Measurements from ENCODE around the gene KRTAP12-2.
"Not testable (repeated sequence)": the region's sequence is repeated elsewhere in the genome, so short reads cannot be mapped to it uniquely, and the experiment has no call there.

Gene KRTAP12-2

DNA sequence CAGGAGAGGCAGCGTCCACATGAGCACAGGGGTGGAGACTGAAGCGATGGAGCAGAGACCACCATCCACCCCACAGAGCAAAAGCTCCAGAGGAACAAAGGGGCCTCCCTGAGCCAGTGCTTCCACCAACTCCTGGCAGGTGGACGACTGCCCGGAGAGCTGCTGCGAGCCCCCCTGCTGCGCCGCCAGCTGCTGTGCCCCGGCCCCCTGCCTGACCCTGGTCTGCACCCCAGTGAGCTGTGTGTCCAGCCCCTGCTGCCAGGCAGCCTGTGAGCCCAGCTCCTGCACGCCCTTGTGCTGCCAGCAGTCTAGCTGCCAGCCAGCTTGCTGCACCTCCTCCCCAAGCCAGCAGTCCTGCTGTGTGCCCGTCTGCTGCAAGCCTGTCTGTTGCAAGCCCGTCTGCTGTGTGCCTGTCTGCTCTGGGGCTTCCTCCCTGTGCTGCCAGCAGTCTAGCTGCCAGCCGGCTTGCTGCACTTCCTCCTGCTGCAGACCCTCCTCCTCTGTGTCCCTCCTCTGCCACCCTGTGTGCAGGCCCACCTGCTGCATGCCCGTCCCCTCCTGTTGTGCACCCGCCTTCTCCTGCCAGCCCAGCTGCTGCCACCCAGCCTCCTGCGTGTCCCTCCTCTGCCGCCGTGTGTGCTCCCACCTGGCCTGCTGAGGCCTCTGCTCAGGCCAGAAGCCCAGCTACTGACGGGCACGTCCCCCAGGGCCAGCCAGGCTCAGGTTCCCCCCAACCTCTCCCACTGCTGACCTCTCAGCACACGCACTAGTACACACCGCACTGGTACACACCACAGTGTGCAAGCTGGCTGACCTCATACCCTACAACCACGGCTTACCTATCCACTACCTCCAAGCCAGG, 35.6 kb upstream of the KRTAP12-2 start:
- no peak for DNase-seq

DNA sequence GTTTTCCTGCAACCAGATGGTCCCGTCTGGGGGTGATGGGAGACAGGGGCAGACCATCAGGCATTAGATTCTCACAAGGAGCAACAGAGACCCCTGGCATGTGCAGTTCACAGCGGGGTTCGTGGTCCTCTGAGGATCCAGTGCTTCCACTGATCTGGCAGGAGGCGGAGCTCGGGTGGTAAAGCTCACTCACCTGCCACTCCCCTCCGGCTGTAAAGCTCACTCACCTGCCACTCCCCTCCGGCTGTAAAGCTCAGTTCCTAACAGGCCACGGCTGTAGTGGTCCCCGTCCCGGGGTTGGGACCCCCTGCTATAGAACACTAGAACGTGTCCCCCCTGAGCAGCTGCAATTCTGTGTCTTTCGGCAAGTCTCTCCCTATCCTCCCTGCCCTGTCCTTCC, 34.8 kb upstream of the KRTAP12-2 start:
- DNase-seq = no peak

DNA sequence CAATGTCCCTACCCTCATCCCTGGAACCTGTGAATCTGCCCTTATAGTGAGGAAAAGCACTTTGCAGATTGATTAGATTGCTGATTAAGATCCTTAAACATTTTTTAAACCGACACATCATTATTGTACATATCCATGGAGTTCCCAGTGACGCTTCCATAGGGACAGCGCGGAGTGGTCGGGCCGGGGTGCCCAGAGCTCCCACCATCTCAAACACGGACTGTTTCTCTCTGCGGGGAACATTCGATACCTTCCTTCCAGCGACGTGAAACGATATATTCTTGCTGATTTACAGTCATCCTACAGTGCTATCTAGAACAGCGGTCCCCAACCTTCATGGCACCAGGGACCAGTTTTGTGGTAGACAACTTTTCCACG, 34.3 kb upstream of the KRTAP12-2 start:
- DNase-seq = no peak

DNA sequence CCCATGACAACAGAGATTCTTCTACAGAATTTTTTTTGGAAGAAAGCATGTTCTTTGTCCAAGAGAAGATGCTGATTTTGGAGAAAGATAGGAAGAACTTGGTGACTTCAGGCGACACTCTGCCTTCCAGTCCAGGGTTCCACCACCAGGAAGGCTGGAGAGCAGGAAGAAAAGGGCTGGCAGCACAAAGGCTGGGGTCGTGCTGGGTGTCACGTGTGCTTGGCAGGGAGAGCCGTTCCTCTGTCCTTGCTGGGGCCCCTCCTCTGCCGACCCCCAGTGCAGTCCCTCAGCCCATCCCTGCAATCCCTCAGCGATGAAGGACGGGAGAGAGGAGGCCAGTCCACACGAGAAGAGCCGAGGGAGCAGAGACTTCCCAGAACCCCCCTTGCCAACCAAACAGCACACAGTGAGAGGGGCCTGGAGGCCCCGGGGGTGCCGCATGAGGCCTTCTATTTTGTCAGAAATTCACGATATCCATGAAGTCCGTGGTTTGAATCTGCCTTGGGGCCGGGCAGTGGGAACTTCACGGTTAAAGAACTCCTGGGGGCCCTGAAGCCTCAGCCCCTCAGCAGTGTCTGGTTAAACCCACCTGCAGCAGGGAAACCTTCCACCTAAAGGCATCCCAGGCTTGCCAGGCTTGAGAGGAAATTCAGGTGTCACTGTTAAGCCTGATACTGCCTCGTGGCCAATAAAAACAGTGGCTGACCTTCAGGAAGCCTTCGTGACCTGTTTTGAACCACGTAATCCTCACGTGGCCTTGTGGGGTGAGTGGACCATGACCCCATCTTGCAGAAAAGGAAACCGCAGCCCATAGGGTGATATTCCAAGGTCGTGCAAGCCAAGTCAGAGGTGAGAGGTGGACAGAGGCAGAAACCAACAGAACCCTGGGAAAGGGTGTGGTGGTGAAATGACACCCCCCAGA, 33.6 kb upstream of the KRTAP12-2 start:
- no peak for DNase-seq

DNA sequence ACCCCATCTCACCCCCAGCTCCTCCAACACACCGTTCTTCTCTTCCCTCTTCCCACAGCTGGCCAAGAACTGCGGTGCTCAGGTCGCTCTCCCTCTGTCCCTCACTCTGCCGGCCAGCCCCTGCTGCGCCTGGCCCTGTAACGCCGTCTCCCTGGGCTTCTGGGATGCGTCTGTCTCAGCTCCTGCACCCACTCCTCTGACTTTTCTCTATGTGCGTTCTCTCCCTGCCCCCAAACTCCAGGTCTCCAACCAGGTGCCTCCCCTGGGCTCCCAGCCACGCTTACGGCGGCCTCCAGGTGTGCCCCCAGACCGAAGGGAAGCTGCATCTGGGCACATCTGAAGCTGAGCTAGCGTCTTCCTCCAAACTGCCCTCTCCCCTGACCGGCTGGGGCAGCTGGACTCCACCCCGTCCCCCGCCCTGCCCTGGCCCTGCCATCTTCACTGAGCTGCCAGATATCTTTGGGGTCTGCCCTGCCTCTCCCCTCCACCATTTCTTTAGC, 32.8 kb upstream of the KRTAP12-2 start:
- no peak for DNase-seq

DNA sequence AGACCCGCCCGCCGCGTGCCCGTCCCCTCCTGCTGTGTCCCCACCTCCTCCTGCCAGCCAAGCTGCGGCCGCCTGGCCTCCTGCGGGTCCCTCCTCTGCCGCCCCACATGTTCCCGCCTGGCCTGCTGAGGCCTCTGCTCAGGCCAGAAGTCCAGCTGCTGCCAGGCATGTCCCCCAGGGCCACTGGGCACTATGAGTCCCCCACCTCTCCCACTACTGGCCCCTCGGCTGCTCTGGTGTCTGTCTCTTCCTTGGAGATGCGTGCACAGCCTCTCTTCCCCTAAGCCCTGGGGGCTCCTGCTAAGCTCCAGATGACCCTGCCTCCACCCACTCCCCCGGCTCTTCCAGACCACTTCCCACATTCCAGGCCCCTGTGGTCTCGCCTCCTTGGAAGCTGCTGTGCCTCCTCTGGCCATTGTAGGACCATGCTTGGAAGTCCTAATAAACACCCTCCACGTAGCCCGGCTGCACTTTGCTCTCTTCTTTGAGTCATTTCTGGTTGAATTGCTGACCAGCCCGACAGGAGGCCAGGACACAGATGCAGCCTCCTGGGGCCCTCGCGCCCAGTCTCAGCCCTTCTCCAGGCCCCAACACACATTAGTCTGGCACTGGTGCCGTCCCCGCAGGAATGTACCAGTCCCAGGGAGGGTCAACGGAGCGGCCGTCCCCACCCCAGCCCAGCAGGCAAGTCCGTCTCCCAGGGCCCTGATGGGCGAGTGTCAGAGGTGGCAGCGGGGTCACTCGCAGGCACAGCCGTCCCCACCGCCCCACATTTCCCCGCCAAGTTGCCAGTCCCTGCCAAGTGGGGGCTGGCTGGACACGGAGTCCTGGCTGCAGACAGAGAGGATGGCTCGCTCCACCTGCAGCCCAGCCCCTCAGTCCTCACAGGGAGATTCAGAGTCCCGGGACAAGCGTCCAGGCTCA, 31.3 kb upstream of the KRTAP12-2 start:
- no peak for DNase-seq

DNA sequence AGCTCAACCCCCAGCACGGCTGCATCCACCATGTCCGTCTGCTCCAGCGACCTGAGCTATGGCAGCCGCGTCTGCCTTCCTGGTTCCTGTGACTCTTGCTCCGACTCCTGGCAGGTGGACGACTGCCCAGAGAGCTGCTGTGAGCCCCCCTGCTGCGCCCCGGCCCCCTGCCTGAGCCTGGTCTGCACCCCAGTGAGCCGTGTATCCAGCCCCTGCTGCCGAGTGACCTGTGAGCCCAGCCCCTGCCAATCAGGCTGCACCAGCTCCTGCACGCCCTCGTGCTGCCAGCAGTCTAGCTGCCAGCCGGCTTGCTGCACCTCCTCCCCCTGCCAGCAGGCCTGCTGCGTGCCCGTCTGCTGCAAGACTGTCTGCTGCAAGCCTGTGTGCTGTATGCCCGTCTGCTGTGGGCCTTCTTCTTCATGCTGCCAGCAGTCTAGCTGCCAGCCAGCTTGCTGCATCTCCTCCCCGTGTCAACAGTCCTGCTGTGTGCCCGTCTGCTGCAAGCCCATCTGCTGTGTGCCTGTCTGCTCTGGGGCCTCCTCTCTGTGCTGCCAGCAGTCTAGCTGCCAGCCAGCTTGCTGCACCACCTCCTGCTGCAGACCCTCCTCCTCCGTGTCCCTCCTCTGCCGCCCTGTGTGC, 30.6 kb upstream of the KRTAP12-2 start, which contains the start of gene KRTAP10-12:
Gene KRTAP10-12 (plus strand): TSS at position 1 of the 639 bp plus-strand sequence. CDS start 30 bp downstream, at position 31.
- DNase-seq = not testable (repeated sequence)

DNA sequence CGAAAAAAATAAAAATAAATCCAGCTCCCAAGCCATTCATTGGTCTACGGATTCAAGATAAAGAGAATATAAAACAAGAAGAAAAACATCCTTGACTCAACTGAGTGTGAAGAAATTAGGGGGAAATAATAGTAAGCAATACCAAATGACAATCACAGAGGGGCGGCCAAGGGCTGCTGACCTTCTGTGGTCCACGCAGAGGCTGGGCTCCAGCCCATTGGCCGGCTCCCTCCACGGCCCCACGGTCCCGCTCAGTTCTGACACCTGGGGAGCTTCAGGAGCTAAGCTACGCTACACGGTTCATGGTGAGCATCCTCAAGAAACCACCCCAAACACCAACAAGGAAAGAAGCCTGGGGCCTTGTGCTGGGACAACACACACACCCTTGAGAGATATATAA, 29.8 kb upstream of the KRTAP12-2 start:
- no peak for DNase-seq

DNA sequence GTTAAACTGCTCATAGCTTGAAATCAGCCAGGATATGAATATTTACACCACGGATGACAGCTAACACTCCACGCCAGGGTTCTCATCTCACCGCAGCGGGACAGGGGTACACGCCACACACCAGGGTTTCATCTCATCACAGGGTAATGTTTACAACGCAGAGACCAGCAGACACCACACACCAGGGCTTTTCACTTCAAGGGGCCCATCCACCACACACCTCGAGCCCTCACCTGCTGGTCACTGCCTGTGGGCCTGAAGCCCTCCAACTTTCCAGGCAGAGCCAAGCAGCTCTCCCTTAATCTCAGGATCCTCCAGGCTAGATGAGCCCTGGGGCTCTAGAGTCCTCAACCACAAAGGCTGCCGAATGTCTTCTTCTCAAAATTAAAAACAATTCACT, 28.9 kb upstream of the KRTAP12-2 start:
- DNase-seq = no peak

DNA sequence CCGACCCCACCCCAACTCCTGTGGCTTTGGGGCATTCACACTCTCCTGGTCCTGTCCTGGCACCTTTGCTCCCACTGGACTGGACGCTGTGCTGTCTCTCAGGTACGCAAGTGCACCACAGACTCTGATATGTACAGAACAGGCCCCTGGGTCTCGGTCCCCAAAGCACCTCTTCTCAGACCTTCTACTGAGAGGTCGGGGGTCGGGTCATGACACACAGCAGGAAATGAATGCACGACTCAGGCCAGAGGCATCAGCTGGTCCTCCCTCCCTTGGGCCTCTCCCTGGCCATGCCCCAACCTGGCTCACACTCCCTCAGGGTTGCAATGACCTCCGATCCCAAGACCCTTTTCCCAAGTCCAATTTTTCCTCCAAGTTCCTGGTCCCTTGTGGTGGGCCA, 28.5 kb upstream of the KRTAP12-2 start:
- DNase-seq = no peak

DNA sequence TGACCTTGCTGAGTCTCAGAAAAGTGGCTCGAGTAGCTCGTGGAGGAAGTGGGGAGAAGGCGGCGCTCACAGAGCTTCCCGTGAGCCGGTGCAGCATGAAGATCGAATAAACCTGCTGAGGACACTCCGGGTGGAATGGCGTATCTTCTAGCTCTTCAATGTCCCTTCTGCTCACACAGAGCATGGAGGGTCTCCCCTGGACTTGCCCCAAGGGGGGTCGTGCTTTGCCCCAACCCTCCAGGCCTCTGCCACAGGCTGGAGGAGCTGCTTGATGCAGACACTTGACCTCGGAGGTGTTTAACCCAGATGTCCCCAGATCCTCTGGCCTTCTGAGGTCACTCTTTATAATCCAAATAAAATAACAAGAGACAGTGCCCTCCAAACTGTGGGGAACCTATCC, 28.0 kb upstream of the KRTAP12-2 start:
- DNase-seq = no peak

DNA sequence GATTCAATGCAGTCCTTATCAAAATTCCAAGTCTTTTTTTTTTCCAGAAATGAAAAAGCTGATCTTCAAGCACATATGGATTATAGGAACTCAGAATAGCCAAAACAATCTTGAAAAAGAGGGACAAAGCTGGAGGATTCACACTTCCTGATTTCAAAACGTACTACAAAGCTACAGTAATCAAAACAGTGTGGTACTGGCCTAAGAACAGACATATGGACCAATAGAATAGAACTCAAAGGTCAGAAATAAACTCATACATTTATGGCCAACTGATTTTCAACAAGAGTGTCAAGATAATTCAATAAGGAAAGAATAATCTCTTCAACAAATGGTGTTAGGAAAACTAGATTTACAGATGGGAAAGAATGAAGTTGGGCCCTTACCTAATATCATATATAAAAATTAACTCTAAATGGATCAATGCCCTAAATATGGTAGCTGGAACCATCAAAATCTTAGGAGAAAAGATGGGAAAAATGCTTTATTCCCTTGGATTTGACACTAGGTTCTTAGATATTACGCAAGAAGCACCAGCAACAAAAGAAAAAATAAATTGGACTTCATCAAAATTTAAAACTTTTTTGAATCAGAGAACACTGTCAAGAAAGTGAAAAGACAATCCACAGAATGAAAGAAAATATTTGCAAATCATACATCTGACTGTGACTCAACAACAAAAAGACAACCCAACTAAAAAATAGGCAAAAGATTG, 26.2 kb upstream of the KRTAP12-2 start:
- no peak for DNase-seq

DNA sequence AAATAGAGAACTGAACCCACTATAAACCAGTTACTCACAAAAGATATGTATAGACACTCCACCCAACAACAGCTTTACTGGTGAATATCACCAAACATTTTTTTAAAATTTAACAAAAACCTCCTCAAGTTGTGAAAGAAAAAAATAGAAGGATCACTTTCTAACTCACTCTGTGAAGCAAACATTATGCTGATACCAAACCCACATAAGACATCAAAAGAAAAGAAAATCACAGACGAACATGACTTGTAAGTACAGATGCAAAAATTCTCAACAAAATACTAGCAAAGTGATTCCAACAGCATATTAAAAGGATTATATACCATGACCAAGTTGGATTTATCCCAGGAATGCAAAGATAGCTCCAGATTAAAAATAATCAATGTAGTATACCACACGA, 25.0 kb upstream of the KRTAP12-2 start:
- no peak for DNase-seq

DNA sequence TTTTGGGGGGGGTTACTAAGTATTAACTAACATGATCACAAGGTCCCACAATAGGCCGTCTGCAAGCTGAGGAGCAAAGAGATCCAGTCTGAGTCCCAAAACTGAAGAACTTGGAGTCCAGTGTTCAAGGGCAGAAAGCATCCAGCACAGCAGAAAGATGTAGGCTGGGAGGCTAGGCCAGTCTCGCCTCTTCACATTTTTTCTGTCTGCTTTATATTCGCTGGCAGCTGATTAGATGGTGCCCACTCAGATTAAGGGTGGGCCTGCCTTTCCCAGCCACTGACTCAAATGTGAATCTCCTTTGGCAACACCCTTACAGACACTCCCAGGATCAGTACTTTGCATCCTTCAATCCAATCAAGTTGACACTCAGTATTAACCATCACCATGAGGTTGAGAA, 23.0 kb upstream of the KRTAP12-2 start:
- not testable (repeated sequence) for DNase-seq

DNA sequence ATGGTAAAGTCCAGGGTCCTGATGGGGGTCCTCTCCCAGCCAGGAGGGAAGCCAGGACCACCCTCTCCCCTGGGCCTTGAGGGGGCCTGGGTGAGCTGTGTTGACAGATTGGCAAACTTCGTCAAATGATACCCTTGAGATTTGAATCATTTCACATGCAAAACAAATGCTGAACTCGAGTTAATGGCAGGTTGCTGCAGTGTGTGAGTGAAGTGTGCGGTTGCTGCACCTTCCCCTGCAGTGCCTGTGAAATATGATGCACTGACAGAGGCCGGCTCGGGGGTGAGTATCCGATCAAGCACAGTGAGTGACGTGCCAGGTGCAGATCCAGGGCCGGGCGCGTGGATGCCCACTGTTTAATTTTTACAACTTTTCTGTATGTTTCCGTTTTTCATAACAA, 20.9 kb upstream of the KRTAP12-2 start:
- DNase-seq = no peak

DNA sequence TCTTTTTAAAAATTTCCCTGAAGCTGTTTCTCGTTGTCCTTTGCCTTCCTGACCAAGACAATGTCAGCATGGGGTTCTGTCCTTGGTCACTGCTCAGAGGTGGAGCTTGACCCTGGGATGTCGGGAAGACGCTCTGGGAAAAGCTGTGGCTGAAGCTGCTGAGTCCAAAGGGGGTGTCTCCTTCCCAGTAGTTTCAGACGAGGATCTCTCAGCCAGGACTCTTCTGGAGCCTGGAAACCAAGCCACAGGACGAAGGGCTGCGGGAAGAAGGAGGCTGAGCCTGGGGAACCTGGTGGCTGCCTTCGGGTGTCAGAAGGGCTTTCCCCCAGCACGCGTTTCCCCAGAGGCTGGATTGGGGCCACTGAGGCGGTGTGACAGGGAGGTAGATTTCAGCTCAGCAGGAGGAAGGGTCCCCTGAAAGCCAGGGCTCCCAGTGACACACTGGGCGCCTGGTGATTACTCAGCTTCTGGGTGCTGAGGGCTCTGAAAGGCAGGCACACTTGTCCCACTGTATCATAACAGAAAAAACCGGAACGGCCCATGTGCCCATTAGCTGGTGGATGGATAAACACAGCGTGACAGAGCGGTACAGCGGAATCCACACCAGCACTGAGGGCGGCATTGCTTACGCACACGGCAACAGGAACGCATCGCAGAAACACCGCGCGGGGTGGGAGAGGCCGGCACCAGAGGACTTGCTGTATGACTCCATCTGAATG, 20.3 kb upstream of the KRTAP12-2 start:
- no peak for DNase-seq

DNA sequence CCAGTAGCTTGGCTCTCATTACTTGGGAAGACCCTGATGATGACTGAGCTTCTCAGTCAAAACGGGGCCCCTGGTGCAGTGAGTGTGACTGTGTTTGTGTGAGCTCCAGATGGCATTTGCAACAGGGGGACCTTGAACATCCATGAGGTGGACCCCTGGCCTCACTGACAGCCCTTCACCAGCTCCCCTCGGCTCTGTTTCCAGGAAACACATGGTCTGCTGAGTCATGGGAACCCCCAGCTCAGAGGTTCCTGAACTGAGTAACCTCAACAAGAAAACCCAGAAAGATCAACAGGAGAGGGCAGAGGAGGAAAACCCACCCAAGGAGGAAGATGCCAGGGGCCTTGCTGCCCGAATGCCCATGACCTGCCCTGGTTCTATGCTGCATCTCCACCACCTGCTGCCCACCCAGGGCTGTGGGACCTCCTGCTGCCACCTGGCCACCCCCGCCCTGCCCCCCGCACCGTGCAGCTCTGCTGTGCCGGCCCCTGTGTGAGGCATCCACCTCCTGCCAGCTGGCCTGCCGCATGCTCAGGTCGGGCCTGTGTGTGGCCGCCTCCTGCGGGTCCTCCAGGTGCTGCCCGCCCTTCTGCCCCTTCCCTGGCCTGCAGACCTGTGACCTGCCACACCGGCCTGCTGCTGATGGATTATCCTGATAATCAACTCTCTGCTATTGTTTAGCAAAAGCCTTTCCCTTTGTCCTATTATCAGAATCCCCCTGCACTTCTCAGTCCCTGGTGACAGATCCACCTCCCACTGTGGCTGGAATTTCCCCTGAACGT, 19.5 kb upstream of the KRTAP12-2 start:
- DNase-seq = no peak

DNA sequence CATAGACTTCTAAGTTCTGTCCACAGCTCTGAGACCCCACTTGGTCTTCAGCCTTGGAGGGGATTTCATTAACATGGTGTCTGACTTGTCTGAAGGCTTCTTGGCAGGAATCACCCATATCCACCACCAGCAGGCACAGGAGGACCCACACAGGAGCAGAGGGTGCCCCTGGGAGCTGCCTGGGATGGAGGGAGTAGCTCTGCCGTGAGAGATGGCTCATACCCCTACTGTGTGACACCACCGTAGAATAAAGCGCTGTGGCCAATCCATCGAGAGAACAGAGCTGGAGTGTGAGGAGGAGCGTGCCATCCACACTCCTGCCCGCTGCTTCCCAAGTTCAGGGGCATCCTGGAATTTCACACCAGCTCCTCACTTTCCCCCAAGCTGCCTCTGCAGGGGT, 18.3 kb upstream of the KRTAP12-2 start:
- not testable (repeated sequence) for DNase-seq

DNA sequence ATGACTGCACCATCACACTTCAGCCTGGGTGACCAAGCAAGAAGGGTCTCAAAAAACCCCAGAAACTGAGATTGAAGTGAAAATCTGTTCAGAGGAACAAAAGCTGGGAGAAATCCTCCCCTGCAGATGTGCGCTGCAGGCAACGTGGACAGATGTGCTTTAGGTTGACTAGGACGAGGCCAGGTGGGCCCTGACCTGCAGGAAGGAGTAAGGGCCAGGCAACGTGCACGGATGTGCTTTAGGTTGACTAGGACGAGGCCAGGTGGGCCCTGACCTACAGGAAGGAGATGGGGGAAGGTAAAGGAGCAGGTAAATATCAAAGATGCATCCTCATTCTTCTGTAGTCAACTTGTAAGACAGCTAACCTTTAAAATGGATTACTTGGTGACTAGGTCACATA, 17.8 kb upstream of the KRTAP12-2 start:
- no peak for DNase-seq

DNA sequence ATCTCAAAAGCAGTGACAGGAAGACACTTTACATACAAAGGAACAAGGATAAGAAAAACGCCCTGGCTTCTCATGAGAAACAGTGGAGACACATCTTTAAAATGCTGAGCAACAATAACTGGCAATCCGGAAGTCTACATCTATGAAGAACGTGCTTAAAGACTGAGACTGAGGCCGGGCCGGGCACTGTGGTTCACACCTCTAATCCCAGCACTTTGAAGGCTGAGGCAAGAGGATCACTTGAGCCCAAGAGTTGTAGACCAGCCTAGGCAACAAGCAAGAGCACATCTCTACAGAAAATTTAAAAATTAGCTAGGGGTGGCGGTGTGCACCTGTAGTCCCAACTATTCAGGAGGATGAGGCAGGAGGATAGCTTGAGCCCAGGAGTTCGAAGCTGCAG, 17.4 kb upstream of the KRTAP12-2 start:
- DNase-seq = no peak
